A549 (cell line): ENCODE results near the gene EVPL. TPM values are rescaled to one million over a fixed set of nuclear protein-coding genes. Genes with fewer than 3 reads are reported as not detected.

Experiments used
- ATAC-seq, 2 experiments: fragments of 200-7000 bp in 1 of 2; fragments of >200 bp in 1 of 2; cut with Nextera tagmentation in 1 of 2; cut with Tn5 transposase in 1 of 2; 3 replicates each; pipeline versions ENCODE4 v1.8.0 to v1.9.1; 2018 to 2020; ENCODE audit warnings: mild to moderate bottlenecking in 1 of 2, moderate library complexity in 1 of 2
- CTCF ChIA-PET: fragments of 300-600 bp; sonication (Branson Sonifier 250); formaldehyde crosslinking; extraction: SDS; loops from one replicate; lab custom pipeline; 2021; ENCODE audit warnings: antibody characterized with exemption, inconsistent platforms; lab: Yijun Ruan, JAX
- POLR2A ChIA-PET: fragments of 350-600 bp; formaldehyde crosslinking; extraction: SDS; loops from one replicate; lab custom pipeline; 2021; ENCODE audit warnings: antibody characterized with exemption, inconsistent platforms; lab: Yijun Ruan, JAX
- DNase-seq, 2 experiments: peaks; one replicate each; pipeline versions ENCODE4 v3.0.0 to v3.0.0-alpha.2; 2011 to 2016; ENCODE audit warnings: low read depth in 1 of 2, low spot score in 1 of 2
- FAIRE-seq: peaks from 2 replicates; lab custom pipeline; 2011; peaks lifted over from hg19 to GRCh38; lab: Jason Lieb, UNC
- H3K27ac ChIP-seq, 2 experiments: fragments of >200 bp; sonication (Bioruptor Twin); formaldehyde crosslinking; 3 replicates each; pipeline ENCODE4 v1.5.1; 2016 to 2017
- H3K4me1 ChIP-seq: fragments of >200 bp; sonication (Bioruptor Twin); formaldehyde crosslinking; 3 replicates; pipeline ENCODE4 v1.6.1; 2016
- H3K4me2 ChIP-seq: fragments of >200 bp; sonication (Bioruptor Twin); formaldehyde crosslinking; 3 replicates; pipeline ENCODE4 v1.6.1; 2016
- H3K4me3 ChIP-seq: fragments of >200 bp; sonication (Bioruptor Twin); formaldehyde crosslinking; 3 replicates; pipeline ENCODE4 v1.5.1; 2016
- H3K9me3 ChIP-seq: fragments of >200 bp; sonication (Bioruptor Twin); formaldehyde crosslinking; 3 replicates; pipeline ENCODE4 v1.6.1; 2016
- ATOH8 ChIP-seq: fragments of 250-450 bp; sonication (Bioruptor Pico); IDR thresholded peaks from 2 replicates; pipeline ENCODE4 v1.5.0; 2020; ENCODE audit warnings: low read depth, mild to moderate bottlenecking, moderate library complexity
- BCL3 ChIP-seq: fragments of >200 bp; sonication (Bioruptor Twin); formaldehyde crosslinking; IDR thresholded peaks from 3 replicates; pipeline ENCODE4 v1.6.1; 2016
- CHD4 ChIP-seq: fragments of 200-600 bp; sonication (generic); IDR thresholded peaks from 2 replicates; pipeline ENCODE4 v1.6.1; 2016; ENCODE audit warnings: antibody characterized with exemption, mild to moderate bottlenecking, borderline replicate concordance
- CTCF ChIP-seq: fragments of >200 bp; sonication (Bioruptor Twin); formaldehyde crosslinking; IDR thresholded peaks from 3 replicates; pipeline ENCODE4 v1.5.1; 2016
- EP300 ChIP-seq, 2 experiments: fragments of >200 bp; sonication (Bioruptor Twin); formaldehyde crosslinking; IDR thresholded peaks; 2 replicates in 1 of 2; 3 replicates in 1 of 2; pipeline ENCODE4 v1.6.1; 2016 to 2017
- FOSB ChIP-seq: fragments of 250-450 bp; sonication (Bioruptor Pico); IDR thresholded peaks from 2 replicates; pipeline ENCODE4 v1.5.0; 2020; ENCODE audit warnings: mild to moderate bottlenecking, moderate library complexity
- FOXS1 ChIP-seq: fragments of 250-450 bp; sonication (Bioruptor Pico); IDR thresholded peaks from 2 replicates; pipeline ENCODE4 v1.5.0; 2020; ENCODE audit warnings: mild to moderate bottlenecking, moderate library complexity
- GATA3 ChIP-seq: IDR thresholded peaks from 2 replicates; pipeline ENCODE4 v1.6.1; 2012; ENCODE audit warnings: borderline replicate concordance
- HES2 ChIP-seq: fragments of >200 bp; sonication (Bioruptor Twin); formaldehyde crosslinking; IDR thresholded peaks from 2 replicates; pipeline ENCODE4 v1.6.1; 2016
- HEYL ChIP-seq: fragments of 250-450 bp; sonication (Bioruptor Pico); IDR thresholded peaks from 2 replicates; pipeline ENCODE4 v1.8.0; 2021; ENCODE audit warnings: mild to moderate bottlenecking, moderate library complexity
- HOXB13 ChIP-seq: fragments of 250-450 bp; sonication (Bioruptor Pico); IDR thresholded peaks from 2 replicates; pipeline ENCODE4 v1.5.0; 2020; ENCODE audit warnings: low read depth, mild to moderate bottlenecking, moderate library complexity
- JUN ChIP-seq, 2 experiments: fragments of >200 bp; sonication (Bioruptor Twin); formaldehyde crosslinking; IDR thresholded peaks; 2 replicates in 1 of 2; 3 replicates in 1 of 2; pipeline ENCODE4 v1.6.1; 2016 to 2017
- KDM5A ChIP-seq: fragments of 200-600 bp; sonication (generic); IDR thresholded peaks from 2 replicates; pipeline ENCODE4 v1.6.1; 2016; ENCODE audit warnings: antibody characterized with exemption, mild to moderate bottlenecking
- MAFK ChIP-seq: fragments of 450-650 bp; IDR thresholded peaks from 2 replicates; pipeline ENCODE4 v1.6.1; 2014; ENCODE audit not compliant: partially characterized antibody
- NFE2L2 ChIP-seq: fragments of 150-350 bp; conservative IDR thresholded peaks from 2 replicates; pipeline ENCODE4 v1.6.1; 2014; ENCODE audit warnings: low read length
- NPAS2 ChIP-seq: fragments of 250-450 bp; sonication (Bioruptor Pico); IDR thresholded peaks from 2 replicates; pipeline ENCODE4 v1.8.0; 2022; ENCODE audit warnings: mild to moderate bottlenecking, moderate library complexity, borderline replicate concordance
- PHF8 ChIP-seq: fragments of 200-600 bp; sonication (generic); IDR thresholded peaks from 2 replicates; pipeline ENCODE4 v1.6.1; 2016; ENCODE audit warnings: low read depth, mild to moderate bottlenecking, antibody characterized with exemption, moderate library complexity, borderline replicate concordance
- RAD21 ChIP-seq, 2 experiments: fragments of >200 bp in 1 of 2; sonication (Bioruptor Twin) in 1 of 2; formaldehyde crosslinking in 1 of 2; IDR thresholded peaks in 1 of 2; conservative IDR thresholded peaks in 1 of 2; 2 replicates in 1 of 2; 3 replicates in 1 of 2; pipeline ENCODE4 v1.6.1; 2012 to 2018; ENCODE audit warnings: inconsistent platforms in 1 of 2
- RCOR1 ChIP-seq: fragments of 150-350 bp; IDR thresholded peaks from 2 replicates; pipeline ENCODE4 v1.6.1; 2014; ENCODE audit warnings: antibody characterized with exemption, low read length, low read depth
- RNF2 ChIP-seq: fragments of 200-600 bp; sonication (generic); IDR thresholded peaks from 2 replicates; pipeline ENCODE4 v1.6.1; 2016; ENCODE audit warnings: low read depth, mild to moderate bottlenecking, antibody characterized with exemption, moderate library complexity, borderline replicate concordance
- SMC3 ChIP-seq: fragments of >200 bp; sonication (Bioruptor Twin); formaldehyde crosslinking; IDR thresholded peaks from 3 replicates; pipeline ENCODE4 v1.6.1; 2018; ENCODE audit warnings: inconsistent platforms
- TFCP2L1 ChIP-seq: fragments of 250-450 bp; sonication (Bioruptor Pico); IDR thresholded peaks from 2 replicates; pipeline ENCODE4 v1.5.0; 2021; ENCODE audit warnings: mild to moderate bottlenecking
- TP53 ChIP-seq: fragments of 250-450 bp; sonication (Bioruptor Pico); IDR thresholded peaks from 2 replicates; pipeline ENCODE4 v1.5.0; 2021; ENCODE audit warnings: mild to moderate bottlenecking, moderate library complexity
- WGBS: methylation state at CpG from one replicate; pipeline ENCODE4 v1.1.6; 2017; ENCODE audit errors: missing lambda C conversion rate; 5-methylcytosine and 5-hydroxymethylcytosine counted together
- polyA plus RNA-seq, 4 experiments: library from polyadenylated mRNA; depleted of rRNA in 3 of 4; stranded (reverse); fragments of >200 nt; fragmentation: RNase III in 1 of 4; extraction: RNeasy Plus Mini Kit Qiagen cat#74134 plus additional on column Dnase treatment in 1 of 4; gene quantifications; 2 replicates in 3 of 4; 3 replicates in 1 of 4; pipeline ENCODE4 v1.2.3, GENCODE V29; 2011 to 2017

EVPL gene
- polyA plus RNA-seq, 2 of the 4 experiments (the other 2 are of a cell fraction), result 4.1 to 13.9 TPM

GRCh38 chr17:76005263-76006149 lies 21.6 kb downstream of the EVPL start:
- POLR2A ChIA-PET, result interaction anchor here (1.1 kb wide), 1 partner anchor 100 kb away, joined by 3 read pairs; no protein-coding TSS in a partner anchor
- 55% methylated on average over 16 of the region's 16 CpGs for WGBS

GRCh38 chr17:76004750-76005262 lies 22.3 kb downstream of the EVPL start:
- Histone ChIP-seq H3K27ac (0 out of 6 replicates have a peak overlapping the region, but pooled peaks of 1 of the 2 experiments have one; percentile 12), H3K4me2 (no peak overlapping the region), H3K4me3 (no peak overlapping the region), H3K4me1 (peaks cover 3% of the 10 kb centered on the region; the same call in 1 of the 3 replicates), H3K9me3 (no peaks in the 10 kb centered on the region)
- TF ChIP-seq FOXS1 (CRISPR knock-in tag), result no peak
- TF ChIP-seq FOSB (CRISPR knock-in tag), result no peak
- TF ChIP-seq JUN (IDR thresholded peaks at IDR 0.05), result no peak
- TF ChIP-seq BCL3, result no peak
- TF ChIP-seq TFCP2L1 (CRISPR knock-in tag), result no peak
- TF ChIP-seq CHD4, result no peak
- TF ChIP-seq CTCF, result no peak
- no peak for TF ChIP-seq GATA3
- no peak for TF ChIP-seq NFE2L2
- no peak for TF ChIP-seq ATOH8 (CRISPR knock-in tag)
- no peak for TF ChIP-seq NPAS2 (CRISPR knock-in tag)
- no peak for TF ChIP-seq HOXB13 (CRISPR knock-in tag)
- no peak for TF ChIP-seq RCOR1
- TF ChIP-seq KDM5A, result no peak
- TF ChIP-seq HES2, result no peak
- no peak for TF ChIP-seq EP300 (IDR thresholded peaks at IDR 0.05)
- TF ChIP-seq PHF8, result no peak
- ChIA-PET POLR2A (interaction anchor here (0.7 to 1.1 kb wide), 2 partner anchors 99 to 137 kb away, joined by 3 to 4 read pairs; no protein-coding TSS in a partner anchor), CTCF (interaction anchor here (0.6 to 24.2 kb wide), 40 partner anchors 9 to 380 kb away, joined by 3 to 408 read pairs (median 4); partner anchors contain the start of genes EVPL, EXOC7, MRPL38 and SPHK1)
- no peak for ATAC-seq
- WGBS, result 63% methylated on average over 8 of the region's 8 CpGs
- no peak for DNase-seq
- FAIRE-seq, result no peak

More at GRCh38 chr17:76005263-76006149, 21.6 kb downstream of the EVPL start:
- H3K4me3 ChIP-seq, result no peak overlapping the region
- H3K4me1 ChIP-seq, result no peaks in the 10 kb centered on the region
- no peak overlapping the region for H3K4me2 ChIP-seq
- TF ChIP-seq TP53 (no peak), CTCF (peak; percentile 94), MAFK (no peak), RAD21 (conservative IDR thresholded peaks at IDR 0.05 in 1 of 2, IDR thresholded peaks at IDR 0.05 in 1 of 2) (peak; percentile 81 to 88), SMC3 (peak; percentile 77), RNF2 (no peak), HES2 (no peak), HEYL (CRISPR knock-in tag) (no peak)
- CTCF ChIA-PET, result interaction anchor here (0.6 to 24.2 kb wide), 48 partner anchors 9 to 712 kb away, joined by 3 to 408 read pairs (median 4); partner anchors contain the start of genes EVPL, EXOC7, MRPL38 and SPHK1
- peak; percentile 79 for FAIRE-seq
- ATAC-seq, result peak; percentile 55 to 80; a peak in 5 of 6 replicates
- no peak overlapping the region for H3K27ac ChIP-seq
- DNase-seq, result peak; percentile 78 to 83
- H3K9me3 ChIP-seq, result no peaks in the 10 kb centered on the region
